ENCODE measurements around the gene HIGD1B.

HIGD1B gene

GRCh38 chr17:44840274-44840673 lies 7.4 kb upstream of the HIGD1B start:
- DNase-seq, result no peak

- DNase-seq, result no peak
Observed at GRCh38 chr17:44840936-44841335, 6.7 kb upstream of the HIGD1B start.

DNA sequence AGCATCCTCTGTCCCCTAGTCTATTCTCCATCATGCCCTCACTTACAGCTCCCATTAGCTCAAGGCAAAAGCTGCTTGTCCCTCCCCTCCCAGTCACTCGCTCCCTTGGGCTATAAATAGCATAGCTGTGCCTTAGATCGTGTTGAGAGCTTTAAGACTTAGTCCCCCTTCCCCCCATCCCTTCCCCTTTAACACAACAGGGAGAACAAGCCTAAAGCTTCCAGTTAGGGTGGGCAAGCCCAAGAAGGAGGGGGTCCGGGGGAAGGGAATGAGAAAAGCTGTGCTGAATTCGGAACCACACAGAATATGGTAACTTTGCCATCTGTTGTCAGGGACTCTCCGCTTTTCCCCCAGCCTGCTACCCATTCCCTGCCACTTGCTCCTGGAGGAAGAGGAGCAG lies 4.9 kb upstream of the HIGD1B start:
- no peak for DNase-seq

- no peak for DNase-seq
Observed at GRCh38 chr17:44844390-44844830, 3.3 kb upstream of the HIGD1B start.

DNA sequence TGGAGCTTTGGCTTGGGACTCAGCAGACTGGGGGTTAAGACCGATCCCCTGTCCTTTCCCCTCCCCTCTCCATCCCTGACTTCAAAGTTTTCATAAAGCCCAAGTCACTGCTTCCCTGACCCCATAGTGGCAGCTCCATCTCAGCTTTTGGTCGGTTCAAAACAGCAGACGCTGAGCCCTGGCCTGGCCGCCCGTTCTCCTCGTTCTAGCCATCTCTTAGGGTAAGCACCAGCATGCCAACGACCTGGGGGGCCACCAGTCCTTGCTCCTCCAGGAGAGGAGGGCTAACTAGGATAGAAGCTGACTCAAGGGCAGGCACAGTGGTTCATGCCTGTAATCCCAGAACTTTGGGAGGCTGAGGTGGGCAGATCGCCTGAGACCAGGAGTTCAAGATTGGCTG lies 1.5 kb upstream of the HIGD1B start:
- DNase-seq, result no peak

DNA sequence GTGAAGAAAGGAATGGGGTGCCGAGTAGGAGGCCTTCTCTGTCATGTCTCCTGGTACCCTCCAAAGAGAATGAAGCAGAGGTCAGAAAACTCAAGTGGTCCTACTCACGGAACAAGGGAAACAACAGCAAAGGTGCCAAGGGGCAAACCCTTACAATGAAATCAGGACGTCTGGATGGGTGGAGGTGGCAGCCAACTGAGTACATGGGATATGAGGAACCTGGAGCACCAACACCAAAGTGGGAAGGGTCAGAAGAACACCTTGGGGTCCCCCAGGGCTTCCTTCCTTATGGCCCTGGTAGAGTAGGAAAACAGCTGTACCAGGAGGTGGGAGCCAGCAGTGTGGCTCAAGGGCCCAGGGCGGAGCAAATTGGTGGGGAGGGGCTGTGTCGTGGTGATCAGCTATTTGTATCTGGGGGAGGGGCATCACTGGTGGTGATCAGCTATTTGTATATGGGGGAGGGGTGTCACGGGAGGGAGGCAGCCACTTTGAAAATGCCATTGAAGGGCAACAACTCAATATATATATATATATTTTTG lies 643 bp downstream of the HIGD1B start:
- no peak for DNase-seq

DNA sequence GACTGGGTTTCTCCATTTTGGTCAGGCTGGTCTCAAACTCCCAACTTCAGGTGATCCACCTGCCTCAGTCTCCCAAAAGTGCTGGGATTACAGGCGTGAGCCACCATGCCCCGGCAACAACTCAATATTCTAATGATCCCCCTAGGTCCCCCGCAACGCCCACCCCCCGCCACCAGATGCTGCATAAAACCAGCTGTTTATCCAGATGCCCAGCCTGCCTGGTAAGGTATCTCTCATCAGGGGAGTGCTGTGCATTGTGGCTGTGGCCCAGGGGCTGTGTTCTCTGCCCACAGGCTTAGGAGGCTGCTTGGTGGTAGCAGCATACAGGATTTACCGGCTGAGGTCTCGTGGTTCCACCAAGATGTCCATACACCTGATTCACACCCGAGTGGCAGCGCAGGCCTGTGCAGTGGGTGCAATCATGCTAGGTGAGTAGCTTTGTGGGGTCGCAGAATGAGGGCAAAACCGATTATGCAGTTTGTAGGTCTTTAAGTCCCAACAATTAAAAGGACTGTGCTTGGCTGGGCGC lies 1.3 kb downstream of the HIGD1B start:
- no peak for DNase-seq

GRCh38 chr17:44850025-44850424 lies 2.3 kb downstream of the HIGD1B start:
- no peak for DNase-seq

DNA sequence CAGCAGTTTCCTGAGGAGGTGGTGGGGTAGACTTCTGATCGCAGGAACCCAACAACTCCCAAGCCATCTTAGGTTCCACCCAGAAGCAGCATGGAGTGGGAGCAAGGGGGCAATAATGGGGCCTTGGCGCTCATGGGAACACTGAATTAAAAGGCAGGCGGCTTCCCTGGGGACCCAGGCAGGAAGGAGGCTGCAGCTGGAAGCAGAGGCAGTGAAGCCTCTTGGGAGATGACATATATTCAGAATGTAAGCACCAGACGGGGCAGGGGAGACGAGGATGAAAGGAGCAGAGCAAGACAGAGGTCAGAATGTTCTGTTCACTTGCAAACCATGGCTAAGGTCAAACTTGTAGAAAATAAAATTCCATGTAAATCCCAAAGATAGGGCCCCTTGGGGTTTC lies 2.9 kb downstream of the HIGD1B start:
- DNase-seq, result no peak

DNA sequence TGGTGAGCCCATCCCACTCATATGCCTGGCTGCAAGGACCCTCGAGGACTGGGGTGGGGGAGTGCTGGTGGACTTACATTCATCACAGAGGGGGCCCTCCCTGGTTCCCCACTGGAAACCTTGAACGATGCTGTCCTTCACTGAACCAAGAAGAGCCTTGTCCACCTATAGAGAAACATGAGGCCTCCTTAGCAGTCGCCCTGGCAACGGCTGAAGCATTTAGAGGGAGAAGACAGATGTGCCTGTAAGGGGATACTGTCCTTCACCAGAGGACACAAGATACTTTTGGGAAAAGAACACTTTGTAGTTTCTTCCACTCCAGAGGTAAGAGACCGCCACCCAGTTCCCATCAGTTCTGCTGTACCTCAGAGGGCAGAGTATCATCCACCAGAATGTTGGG lies 6.5 kb downstream of the HIGD1B start:
- no peak for DNase-seq

DNA sequence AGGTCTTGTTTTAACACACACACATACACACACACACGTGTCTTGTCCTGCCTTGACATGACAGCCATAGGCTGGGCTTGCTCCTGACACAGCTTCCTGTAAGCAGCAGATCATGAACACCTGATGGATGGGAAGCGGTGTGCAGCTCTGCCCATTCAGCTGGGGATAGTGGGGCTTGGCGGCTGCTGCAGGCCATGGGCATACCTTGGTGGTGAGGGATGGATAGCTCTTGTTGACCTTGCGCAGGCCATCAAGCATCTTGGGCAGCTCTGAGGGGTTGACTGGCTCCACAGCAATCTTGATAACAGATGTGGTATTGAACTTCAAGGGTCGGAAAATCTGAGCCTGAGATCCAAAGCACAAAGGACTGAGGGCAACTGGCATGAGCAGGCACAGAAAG lies 12.0 kb downstream of the HIGD1B start:
- no peak for DNase-seq

- no peak for DNase-seq
Observed at GRCh38 chr17:44862278-44862914, 14.7 kb downstream of the HIGD1B start.

DNA sequence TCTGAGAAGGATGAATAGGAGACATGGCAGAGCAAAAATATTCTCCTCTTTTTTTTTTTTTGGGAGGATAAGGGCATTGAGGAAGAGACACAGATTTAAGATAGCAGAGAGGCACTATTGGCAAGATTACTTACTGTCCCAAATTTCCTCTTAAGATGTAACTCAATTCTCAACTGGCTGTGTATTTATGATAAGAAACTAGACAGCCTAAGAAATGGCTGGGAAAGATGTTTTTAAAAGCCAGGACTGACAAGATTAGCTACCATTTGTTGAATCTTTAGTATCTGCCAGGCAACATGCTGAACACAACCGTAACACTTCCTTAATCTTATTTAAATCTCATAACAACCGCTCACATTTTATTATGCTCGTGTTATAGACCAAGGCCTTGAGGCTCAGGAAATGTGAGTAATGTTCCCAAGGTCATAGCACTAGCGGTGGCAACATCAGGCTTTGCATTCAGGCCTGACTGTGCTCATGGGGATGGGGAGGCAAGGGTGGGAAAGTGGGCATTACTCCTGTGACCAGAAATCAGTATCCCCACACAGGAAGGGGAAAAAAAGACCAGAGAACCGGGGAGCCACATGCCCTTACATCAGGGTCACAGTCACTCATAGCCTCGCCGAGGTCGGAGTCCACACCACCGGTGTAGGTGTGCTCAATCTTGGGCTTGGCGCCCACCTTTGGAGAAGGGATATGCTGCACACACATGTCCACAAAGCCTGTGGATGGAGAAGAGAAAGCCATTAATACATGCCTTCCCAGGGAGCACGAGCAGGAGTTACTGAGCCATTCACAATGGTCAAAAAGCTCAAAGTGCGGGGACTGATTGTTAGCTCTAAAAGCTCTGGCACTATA lies 15.6 kb downstream of the HIGD1B start:
- DNase-seq, result no peak

DNA sequence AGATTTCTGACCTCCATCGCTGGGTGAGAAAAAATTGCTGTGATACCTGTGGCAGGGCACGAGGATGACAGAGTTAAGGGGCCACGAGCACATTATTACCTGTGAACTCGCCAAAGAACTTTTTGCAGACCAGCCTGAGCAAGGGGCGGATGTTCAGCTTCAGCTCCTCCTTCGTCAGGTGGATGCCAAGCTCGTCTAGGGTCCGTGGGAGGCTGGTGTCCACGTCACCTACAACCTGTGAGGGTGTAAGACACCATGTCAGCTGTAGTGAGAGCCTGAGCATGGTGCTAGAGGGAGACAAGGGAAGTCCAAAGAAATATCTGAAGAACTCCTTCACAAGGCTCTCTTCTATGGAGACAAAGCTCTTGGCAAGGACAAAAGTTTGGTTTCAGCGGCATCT lies 17.1 kb downstream of the HIGD1B start:
- no peak for DNase-seq

DNA sequence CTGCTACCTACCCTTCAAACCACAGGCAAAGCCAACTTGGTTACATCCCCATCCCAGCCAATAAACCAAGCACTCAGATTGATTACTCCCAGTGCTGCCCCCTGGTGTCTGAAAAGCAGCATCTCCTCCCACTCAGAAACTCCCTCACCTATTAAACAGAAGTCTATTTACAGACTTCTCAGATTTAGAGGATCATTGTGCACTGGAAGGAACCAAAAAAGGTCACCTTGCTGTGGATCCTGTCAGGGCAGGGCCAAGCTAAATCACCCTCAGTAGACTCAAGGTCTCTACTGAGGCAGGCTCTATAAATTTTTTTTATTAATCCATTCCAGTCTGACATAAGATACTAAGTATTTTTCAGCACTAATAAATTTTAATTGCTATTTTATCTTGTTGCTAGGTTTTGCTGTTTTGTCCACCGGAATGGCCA lies 17.6 kb downstream of the HIGD1B start:
- peak; percentile 52 for DNase-seq

GRCh38 chr17:44865931-44866330 lies 18.2 kb downstream of the HIGD1B start:
- no peak for DNase-seq

GRCh38 chr17:44867841-44868240 lies 20.2 kb downstream of the HIGD1B start:
- no peak for DNase-seq

DNA sequence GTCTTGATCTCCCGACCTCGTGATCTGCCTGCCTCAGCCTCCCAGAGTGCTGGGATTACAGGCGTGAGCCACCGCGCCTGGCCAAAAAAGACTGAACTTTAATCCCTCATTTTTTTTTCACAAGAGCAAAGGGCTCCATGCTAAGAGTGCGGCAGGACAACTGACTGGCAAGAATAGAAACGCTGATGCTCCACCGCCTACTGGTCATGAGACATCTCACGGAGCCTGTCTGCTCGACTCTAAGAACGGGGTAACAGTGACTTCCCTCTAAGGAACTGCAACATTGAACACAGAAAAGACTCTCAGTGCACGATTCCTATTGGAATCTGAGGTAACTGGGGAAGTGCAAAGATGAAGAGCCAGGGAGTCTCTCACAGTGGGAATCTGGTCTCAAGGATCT lies 23.9 kb downstream of the HIGD1B start:
- no peak for DNase-seq

DNA sequence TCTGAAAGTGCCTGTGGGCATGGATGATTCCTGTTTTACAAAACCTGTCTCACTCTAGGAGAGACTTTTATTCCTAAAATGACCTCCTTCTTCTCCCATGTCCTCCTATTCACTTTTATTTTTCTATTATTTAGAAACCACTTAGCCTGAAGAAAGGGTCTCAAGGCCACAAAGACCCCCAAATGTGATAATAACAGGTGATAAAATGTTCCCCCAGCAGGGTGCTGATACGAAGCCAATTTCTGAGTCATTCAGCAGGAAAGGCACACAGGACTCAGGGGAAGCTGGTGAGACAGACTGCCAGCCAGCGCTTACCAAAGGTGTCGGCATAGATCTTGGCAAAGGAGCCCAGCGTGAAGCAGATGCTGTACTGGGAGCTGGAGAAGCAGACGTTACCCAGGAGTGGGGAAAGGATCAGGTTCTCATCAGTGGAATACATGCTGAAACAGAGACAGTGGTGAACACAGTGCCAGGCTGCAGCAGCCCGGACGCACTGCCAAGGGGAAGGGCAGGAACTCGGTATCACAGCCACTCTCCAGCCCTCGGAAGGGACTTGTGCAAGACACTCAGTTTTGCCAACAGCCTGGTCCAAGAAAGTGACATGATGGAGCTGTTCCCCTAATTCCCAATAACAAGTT lies 24.6 kb downstream of the HIGD1B start:
- DNase-seq, result peak; percentile 94

- DNase-seq, result no peak
Observed at GRCh38 chr17:44875761-44876160, 28.1 kb downstream of the HIGD1B start.

- DNase-seq, result no peak
Observed at GRCh38 chr17:44877121-44877520, 29.4 kb downstream of the HIGD1B start.

- DNase-seq, result peak; percentile 26
Observed at GRCh38 chr17:44878627-44879221, 31.0 kb downstream of the HIGD1B start.

GRCh38 chr17:44879376-44879775 lies 31.7 kb downstream of the HIGD1B start:
- no peak for DNase-seq
